GM19193 (cell line): ENCODE data around the gene ZC3H10.
A peak's percentile ranks its signal among the peaks of the same experiment; 100 is the strongest.

Source experiments
- POLR2A ChIP-seq: IDR thresholded peaks from 4 replicates; pipeline ENCODE4 v1.6.1; 2011; ENCODE audit not compliant: insufficient read depth, insufficient read length; ENCODE audit errors: extremely low read depth

The ZC3H10 gene

GRCh38 chr12:56118688-56119357 is 757 bp downstream of the ZC3H10 start:
- TF ChIP-seq POLR2A = no peak

GRCh38 chr12:56119361-56119796 is 1.3 kb downstream of the ZC3H10 start:
- no peak for TF ChIP-seq POLR2A

DNA sequence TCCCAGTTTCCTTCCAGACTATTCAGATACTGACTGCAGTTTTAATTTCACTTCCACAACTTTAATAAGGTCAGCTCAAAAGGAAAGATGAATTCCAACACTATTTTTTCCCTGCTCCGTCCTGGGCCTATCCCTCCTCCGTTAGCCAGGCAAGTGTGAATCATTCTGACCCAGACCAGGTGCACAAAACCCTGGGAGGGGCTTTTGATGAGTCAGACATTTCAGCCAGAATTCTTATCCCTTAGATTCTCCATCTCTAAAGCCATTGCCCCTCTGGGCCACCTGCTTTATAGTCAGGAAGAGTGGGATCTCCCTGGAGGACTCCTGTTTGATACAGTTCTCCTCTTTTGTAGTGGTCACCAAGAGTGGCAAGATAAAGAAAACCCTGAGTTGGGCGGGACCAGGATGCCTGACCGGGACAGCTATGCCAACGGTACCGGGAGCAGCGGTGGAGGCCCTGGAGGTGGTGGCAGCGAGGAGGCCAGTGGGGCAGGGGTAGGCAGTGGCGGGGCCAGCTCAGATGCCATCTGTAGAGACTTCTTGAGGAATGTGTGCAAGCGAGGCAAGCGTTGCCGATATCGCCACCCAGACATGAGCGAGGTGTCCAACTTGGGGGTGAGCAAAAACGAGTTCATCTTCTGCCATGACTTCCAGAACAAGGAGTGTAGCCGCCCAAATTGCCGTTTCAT is 2.2 kb downstream of the ZC3H10 start:
- TF ChIP-seq POLR2A = no peak

DNA sequence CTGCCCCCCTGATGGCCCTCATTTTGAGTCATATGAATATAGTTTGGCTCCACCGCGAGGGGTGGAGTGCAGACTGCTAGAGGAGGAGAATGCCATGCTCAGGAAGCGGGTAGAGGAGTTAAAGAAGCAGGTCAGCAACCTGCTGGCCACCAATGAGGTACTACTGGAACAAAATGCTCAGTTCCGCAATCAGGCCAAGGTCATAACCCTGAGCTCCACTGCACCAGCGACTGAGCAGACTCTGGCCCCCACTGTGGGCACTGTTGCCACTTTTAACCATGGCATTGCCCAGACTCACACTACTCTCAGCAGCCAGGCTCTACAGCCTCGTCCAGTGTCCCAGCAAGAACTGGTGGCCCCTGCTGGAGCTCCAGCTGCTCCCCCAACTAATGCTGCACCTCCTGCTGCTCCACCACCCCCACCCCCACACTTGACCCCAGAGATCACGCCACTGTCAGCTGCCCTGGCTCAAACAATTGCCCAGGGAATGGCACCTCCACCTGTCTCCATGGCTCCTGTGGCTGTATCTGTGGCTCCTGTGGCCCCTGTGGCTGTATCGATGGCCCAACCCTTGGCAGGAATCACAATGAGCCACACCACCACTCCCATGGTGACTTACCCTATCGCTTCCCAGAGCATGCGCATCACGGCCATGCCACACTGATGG is 3.3 kb downstream of the ZC3H10 start:
- TF ChIP-seq POLR2A = no peak

- no peak for TF ChIP-seq POLR2A
Measured at GRCh38 chr12:56122637-56123036, 4.6 kb downstream of the ZC3H10 start.

DNA sequence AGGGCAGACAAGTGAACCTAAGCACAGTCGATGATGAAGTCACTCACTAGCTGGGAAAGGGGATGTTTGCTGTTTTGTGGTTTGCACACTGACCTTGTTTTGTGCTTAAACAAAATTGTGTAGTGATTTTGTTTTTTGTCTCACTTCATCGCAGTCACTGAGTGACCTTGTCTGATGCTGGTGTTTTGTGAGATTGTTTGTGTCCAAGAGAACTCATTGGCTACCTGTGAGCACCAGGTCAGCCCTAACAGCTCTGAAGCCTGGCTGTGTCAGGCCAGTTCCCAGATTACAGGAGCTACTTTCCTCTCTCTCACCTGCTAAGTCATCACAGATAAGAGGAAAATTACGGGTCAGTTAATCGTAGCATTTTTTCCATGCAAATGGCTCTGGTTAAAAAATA is 6.1 kb downstream of the ZC3H10 start:
- no peak for TF ChIP-seq POLR2A

DNA sequence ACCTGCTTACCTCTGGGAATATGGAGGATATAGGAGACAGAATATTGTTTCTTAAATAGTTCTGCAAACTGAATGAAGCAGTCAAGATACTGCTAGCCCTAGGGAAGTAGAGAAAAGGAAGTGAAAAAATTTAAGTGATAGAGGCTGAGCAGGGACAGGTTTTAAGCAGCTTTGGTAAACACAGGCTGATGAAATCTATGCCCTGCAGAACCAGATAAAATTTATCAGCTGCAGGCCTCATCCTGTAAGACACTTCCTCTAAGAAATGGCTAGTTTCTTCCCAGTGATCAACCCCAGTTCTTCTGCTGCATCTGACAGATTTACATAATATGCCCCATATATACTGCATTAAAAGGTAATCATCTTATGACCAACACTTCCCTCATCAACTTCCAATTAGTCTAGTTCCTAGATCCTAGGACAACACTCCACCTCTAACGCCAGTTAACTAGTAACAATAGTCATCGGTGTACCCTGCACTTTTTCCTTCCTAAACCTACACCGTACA is 8.7 kb downstream of the ZC3H10 start:
- no peak for TF ChIP-seq POLR2A

- TF ChIP-seq POLR2A = no peak
Measured at GRCh38 chr12:56127485-56127887, 9.4 kb downstream of the ZC3H10 start.

DNA sequence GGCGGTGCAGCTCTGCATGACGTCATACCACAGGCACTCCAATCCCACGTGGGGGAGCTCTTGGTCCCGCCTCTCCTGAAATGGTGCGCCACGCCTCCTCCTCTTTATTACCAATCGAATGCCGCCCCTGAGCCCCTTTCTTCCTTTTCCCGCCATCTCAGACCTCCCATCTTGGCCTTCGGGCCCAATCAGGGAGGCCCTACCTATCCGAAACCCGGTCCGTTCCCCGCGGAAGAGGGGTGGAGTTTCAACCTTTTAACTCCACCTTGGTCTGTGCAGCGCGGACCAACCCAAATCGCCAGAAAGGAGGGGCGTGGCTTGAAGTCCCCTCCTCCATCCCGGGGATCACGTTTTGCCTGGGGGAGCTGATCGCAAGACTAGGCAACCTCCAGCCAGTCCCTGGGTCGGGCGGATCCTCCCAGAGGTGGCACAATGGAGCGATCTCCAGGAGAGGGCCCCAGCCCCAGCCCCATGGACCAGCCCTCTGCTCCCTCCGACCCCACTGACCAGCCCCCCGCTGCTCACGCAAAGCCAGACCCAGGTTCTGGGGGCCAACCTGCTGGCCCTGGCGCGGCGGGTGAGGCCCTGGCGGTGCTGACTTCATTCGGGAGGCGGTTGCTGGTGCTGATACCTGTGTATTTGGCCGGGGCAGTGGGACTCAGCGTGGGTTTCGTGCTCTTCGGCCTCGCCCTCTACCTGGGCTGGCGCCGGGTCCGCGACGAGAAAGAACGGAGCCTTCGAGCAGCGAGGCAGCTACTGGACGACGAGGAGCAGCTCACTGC is 10.0 kb downstream of the ZC3H10 start, which contains the start of gene ESYT1:
Gene ESYT1, plus strand, starts transcription at position 380 of the 782 bp plus-strand sequence. Its CDS starts 53 bp downstream, at position 433.
- peak; percentile 78 for TF ChIP-seq POLR2A

DNA sequence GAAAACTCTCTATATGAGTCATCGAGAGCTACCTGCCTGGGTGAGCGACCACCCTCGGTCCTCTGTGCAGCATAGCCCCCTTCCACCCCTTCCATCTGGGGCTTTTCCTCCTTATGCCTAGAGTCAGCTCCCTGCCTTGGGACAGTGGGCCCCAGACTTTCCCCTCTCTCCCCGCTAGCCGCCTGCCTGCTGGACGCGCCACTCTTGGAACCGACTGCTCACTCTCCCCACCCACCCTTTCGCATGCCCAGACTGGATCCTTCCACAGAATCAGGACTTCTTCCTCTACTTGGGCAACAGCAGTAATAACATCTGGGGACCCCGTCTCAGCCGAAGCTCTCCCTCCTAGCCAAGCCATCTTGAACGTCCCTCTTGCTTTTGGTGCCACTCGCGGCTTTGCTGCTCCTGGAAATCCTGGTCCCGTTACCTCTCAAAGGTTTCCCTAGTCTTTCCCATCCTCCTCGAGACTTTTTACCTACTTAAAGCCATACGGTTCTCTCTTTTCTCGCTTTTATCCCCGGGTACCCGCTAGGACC is 10.7 kb downstream of the ZC3H10 start:
- no peak for TF ChIP-seq POLR2A

GRCh38 chr12:56129206-56129941 is 11.3 kb downstream of the ZC3H10 start:
- TF ChIP-seq POLR2A = peak; percentile 66

GRCh38 chr12:56129942-56130495 is 12.0 kb downstream of the ZC3H10 start:
- TF ChIP-seq POLR2A = no peak

- TF ChIP-seq POLR2A = no peak
Measured at GRCh38 chr12:56130876-56131275, 12.8 kb downstream of the ZC3H10 start.

- TF ChIP-seq POLR2A = no peak
Measured at GRCh38 chr12:56134897-56135296, 16.8 kb downstream of the ZC3H10 start.

DNA sequence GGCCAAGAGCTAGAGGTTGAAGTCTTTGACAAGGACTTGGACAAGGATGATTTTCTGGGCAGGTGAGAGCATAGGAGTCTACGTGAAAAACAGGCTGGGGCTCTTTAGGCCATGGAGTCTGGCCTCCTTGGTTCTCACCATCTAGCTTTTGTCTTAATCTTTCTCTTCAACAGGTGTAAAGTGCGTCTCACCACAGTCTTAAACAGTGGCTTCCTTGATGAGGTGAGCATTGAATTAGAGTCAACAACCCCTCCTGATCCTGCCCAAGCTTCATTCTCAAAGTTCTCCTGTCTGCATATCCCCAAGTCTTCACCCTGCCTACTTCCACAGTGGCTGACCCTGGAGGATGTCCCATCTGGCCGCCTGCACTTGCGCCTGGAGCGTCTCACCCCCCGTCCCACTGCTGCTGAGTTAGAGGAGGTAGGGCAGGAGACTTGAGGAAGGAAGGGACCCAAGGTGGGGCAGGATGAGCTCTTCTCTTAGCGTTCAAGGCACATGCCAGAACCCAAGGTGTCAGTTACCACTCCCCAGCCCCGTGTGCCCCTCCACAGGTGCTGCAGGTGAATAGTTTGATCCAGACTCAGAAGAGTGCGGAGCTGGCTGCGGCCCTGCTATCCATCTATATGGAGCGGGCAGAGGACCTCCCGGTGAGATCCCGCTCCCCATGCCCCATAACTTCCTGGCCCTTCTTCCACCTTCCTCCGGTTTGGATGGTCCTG is 19.9 kb downstream of the ZC3H10 start:
- no peak for TF ChIP-seq POLR2A
